ENCODE results near the gene PGBD1. TPM values are rescaled to one million over a fixed set of nuclear protein-coding genes. Genes with fewer than 3 reads are reported as not detected.
A peak's percentile ranks its signal among the peaks of the same experiment; 100 is the strongest.

Gene PGBD1
- total and polyA plus RNA-seq, 2 of the 13 experiments (the other 11 are each of a cell fraction or from before 2014, with no cell fraction given) = 3.6 to 6.9 TPM

GRCh38 chr6:28335564-28336283 lies 54.4 kb downstream of the PGBD1 start, which contains the start of gene ZSCAN31 (continued):
- TF ChIP-seq ZNF781 (CRISPR knock-in tag; IDR thresholded peaks at IDR 0.05; ENCODE audit: borderline replicate concordance, not compliant biosample characterization) (peak; percentile 80), ZNF615 (CRISPR knock-in tag; IDR thresholded peaks at IDR 0.05; ENCODE audit: borderline replicate concordance) (0 out of 2 replicates have a peak, but pooled peaks have one; percentile 39), FOXC1 (CRISPR knock-in tag; IDR thresholded peaks at IDR 0.05; ENCODE audit: borderline replicate concordance) (no peak; the same call in 1 of the 2 replicates), ZBTB7B (CRISPR knock-in tag; IDR thresholded peaks at IDR 0.05) (peak; percentile 97), ZNF3 (CRISPR knock-in tag; IDR thresholded peaks at IDR 0.05) (no peak), TCF7L2 (IDR thresholded peaks at IDR 0.05; ENCODE audit: low read depth, low read length) (no peak), ZNF446 (CRISPR knock-in tag; IDR thresholded peaks at IDR 0.05) (peak; percentile 88), ZUFSP (CRISPR knock-in tag; IDR thresholded peaks at IDR 0.05; ENCODE audit: borderline replicate concordance) (no peak), MAFK (conservative IDR thresholded peaks at IDR 0.05 in 1 of 2, IDR thresholded peaks at IDR 0.05 in 1 of 2; ENCODE audit: low read length in 2 of 2) (peak; percentile 22 to 48; a peak in 3 of 4 replicates), MYC (CRISPR knock-in tag; IDR thresholded peaks at IDR 0.05; ENCODE audit: borderline replicate concordance) (peak; percentile 76; the same call in 1 of the 2 replicates), HCFC1 (IDR thresholded peaks at IDR 0.05; ENCODE audit: low read depth, low read length) (no peak), ZNF329 (CRISPR knock-in tag; IDR thresholded peaks at IDR 0.05; ENCODE audit: low read depth) (0 out of 2 replicates have a peak, but pooled peaks have one; percentile 53), TOPORS (CRISPR knock-in tag; IDR thresholded peaks at IDR 0.05) (0 out of 2 replicates have a peak, but pooled peaks have one; percentile 36), REL (CRISPR knock-in tag; conservative IDR thresholded peaks at IDR 0.05) (no peak), ZBTB26 (CRISPR knock-in tag; IDR thresholded peaks at IDR 0.05; ENCODE audit: borderline replicate concordance) (no peak; the same call in 1 of the 2 replicates), DRAP1 (CRISPR knock-in tag; IDR thresholded peaks at IDR 0.05) (peak; percentile 96), SRSF1 (optimal IDR thresholded peaks at IDR 0.05; ENCODE audit: low read depth, low read length) (peak; percentile 86), ZNF124 (CRISPR knock-in tag; IDR thresholded peaks at IDR 0.05) (peak; percentile 58; the same call in 1 of the 2 replicates), ZNF7 (CRISPR knock-in tag; IDR thresholded peaks at IDR 0.05) (0 out of 2 replicates have a peak, but pooled peaks have one; percentile 11), NPAS2 (CRISPR knock-in tag; IDR thresholded peaks at IDR 0.05; ENCODE audit: borderline replicate concordance) (no peak), UBTF (CRISPR knock-in tag; IDR thresholded peaks at IDR 0.05) (peak; percentile 59), SATB2 (CRISPR knock-in tag; IDR thresholded peaks at IDR 0.05) (peak; percentile 64; the same call in 1 of the 2 replicates), ZSCAN30 (CRISPR knock-in tag; IDR thresholded peaks at IDR 0.05) (no peak), ZNF264 (CRISPR knock-in tag; IDR thresholded peaks at IDR 0.05) (peak; percentile 47), ZNF251 (CRISPR knock-in tag; IDR thresholded peaks at IDR 0.05) (no peak)

All from HepG2 (cell line).